OCI-LY3 (cell line): ENCODE measurements around the gene THEM5.

Experiments used
- H2AFZ ChIP-seq: fragments of 200-600, 300-600 bp; shearing (Covaris generic); 2 replicates; pipeline ENCODE4 v1.6.0; 2014; ENCODE audit warnings: antibody characterized with exemption, low read depth, low read length
- H3K27ac ChIP-seq: fragments of 200-600, 300-600 bp; sonication (generic); 2 replicates; pipeline ENCODE4 v1.5.1; 2014; ENCODE audit warnings: mild to moderate bottlenecking, low read length, moderate library complexity, mixed read lengths
- H3K27me3 ChIP-seq: fragments of 200-600, 300-600 bp; sonication (generic); 2 replicates; pipeline ENCODE4 v1.6.1; 2014; ENCODE audit warnings: low read depth, low read length, mixed read lengths
- H3K36me3 ChIP-seq: fragments of 200-600, 300-600 bp; sonication (generic); replicated peaks from 2 replicates; pipeline ENCODE3; 2014; ENCODE audit warnings: low read depth, low read length, mixed read lengths
- H3K4me1 ChIP-seq: fragments of 300-600, 200-600 bp; sonication (generic); 2 replicates; pipeline ENCODE4 v1.6.1; 2014; ENCODE audit warnings: low read length, mixed read lengths
- H3K4me2 ChIP-seq: fragments of 200-600, 300-600 bp; sonication (generic); 2 replicates; pipeline ENCODE4 v1.6.1; 2014; ENCODE audit warnings: low read length, mixed read lengths
- H3K4me3 ChIP-seq: fragments of 300-600, 200-600 bp; sonication (generic); 2 replicates; pipeline ENCODE4 v1.5.1; 2014; ENCODE audit warnings: antibody characterized with exemption, mild to moderate bottlenecking, low read length, moderate library complexity
- H3K79me2 ChIP-seq: fragments of 300-600, 200-600 bp; shearing (Covaris generic); 2 replicates; pipeline ENCODE4 v1.6.1; 2014; ENCODE audit warnings: mild to moderate bottlenecking, low read length, mixed read lengths
- H3K9ac ChIP-seq: fragments of 300-600, 200-600 bp; shearing (Covaris generic); 2 replicates; pipeline ENCODE4 v1.6.0; 2014; ENCODE audit warnings: mild to moderate bottlenecking, low read length, moderate library complexity
- H3K9me3 ChIP-seq: fragments of 200-600, 300-600 bp; shearing (Covaris generic); 2 replicates; pipeline ENCODE4 v1.6.1; 2014; ENCODE audit warnings: low read length, mixed read lengths; ENCODE audit not compliant: insufficient read depth
- H4K20me1 ChIP-seq: fragments of 200-600, 300-600 bp; sonication (generic); 2 replicates; pipeline ENCODE4 v1.6.1; 2016; ENCODE audit warnings: low read length, mixed read lengths; ENCODE audit not compliant: insufficient read depth
- EZH2phosphoT487 ChIP-seq: fragments of 200-600 bp; shearing (Covaris generic); IDR thresholded peaks from 2 replicates; pipeline ENCODE4 v1.6.1; 2018; ENCODE audit warnings: antibody characterized with exemption, mixed run types, low read depth
- TF ChIP-seq, protein P1 (sequence below): fragments of 200-600, 300-600 bp; sonication (generic); IDR thresholded peaks from 2 replicates; pipeline ENCODE4 v1.5.1; 2014; ENCODE audit warnings: antibody characterized with exemption, low read length, low read depth

THEM5 gene

DNA sequence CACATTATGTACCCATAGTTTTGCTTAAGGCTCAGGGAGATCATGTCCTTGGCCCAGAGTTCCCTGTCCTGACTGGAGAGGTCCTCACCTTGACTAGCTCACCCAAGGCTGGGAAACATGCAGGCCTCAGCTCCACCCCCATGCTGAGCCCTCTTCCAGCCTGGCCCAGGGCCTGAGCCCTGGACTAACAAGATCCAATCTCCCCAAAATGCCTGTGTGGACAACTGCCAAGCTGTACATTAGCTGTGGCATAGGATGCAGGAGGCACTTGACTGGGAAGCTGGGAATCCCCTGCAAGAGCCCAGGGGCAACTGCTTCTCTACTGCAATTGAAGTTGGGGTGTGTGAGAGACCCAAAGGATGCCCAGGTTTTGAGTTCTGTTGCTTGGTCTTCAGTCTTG is 50.3 kb downstream of the THEM5 start:
- no peaks in the 10 kb centered on the region for H3K79me2 ChIP-seq
- H3K4me3 ChIP-seq: no peak overlapping the region
- peaks cover 5% of the 10 kb centered on the region; the same call in 1 of the 2 replicates for H3K4me1 ChIP-seq
- H3K9ac ChIP-seq: no peak overlapping the region
- H3K36me3 ChIP-seq: no peaks in the 10 kb centered on the region
- H3K9me3 ChIP-seq: no peaks in the 10 kb centered on the region
- no peak overlapping the region for H2AFZ ChIP-seq
- no peak overlapping the region for H3K4me2 ChIP-seq
- TF ChIP-seq EZH2phosphoT487: no peak
- TF ChIP-seq, protein P1, sequence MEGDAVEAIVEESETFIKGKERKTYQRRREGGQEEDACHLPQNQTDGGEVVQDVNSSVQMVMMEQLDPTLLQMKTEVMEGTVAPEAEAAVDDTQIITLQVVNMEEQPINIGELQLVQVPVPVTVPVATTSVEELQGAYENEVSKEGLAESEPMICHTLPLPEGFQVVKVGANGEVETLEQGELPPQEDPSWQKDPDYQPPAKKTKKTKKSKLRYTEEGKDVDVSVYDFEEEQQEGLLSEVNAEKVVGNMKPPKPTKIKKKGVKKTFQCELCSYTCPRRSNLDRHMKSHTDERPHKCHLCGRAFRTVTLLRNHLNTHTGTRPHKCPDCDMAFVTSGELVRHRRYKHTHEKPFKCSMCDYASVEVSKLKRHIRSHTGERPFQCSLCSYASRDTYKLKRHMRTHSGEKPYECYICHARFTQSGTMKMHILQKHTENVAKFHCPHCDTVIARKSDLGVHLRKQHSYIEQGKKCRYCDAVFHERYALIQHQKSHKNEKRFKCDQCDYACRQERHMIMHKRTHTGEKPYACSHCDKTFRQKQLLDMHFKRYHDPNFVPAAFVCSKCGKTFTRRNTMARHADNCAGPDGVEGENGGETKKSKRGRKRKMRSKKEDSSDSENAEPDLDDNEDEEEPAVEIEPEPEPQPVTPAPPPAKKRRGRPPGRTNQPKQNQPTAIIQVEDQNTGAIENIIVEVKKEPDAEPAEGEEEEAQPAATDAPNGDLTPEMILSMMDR: no peak
- H3K27me3 ChIP-seq: peaks cover 60% of the 10 kb centered on the region
- H4K20me1 ChIP-seq: no peaks in the 10 kb centered on the region
- no peak overlapping the region for H3K27ac ChIP-seq

DNA sequence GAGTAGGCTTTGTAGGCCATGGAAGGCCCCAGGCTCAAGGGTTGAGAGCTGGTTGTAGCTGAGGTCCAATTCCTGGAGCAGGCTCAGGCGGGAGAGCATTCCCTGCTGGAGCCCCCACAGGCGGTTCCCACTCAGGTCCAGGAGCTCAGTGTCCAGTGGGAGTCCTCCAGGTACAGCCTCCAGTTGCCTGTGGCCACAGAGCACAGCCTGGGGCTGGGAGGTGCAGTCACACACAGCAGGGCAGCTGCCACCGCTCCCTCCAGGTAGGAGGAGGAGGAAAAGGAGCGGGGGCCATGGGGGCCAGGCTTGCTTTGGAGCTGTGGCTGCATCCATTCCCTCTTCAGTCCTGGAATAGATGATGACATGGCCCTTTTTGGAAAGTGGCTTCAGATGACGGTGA is 51.1 kb downstream of the THEM5 start:
- Histone ChIP-seq H3K4me3 (no peak overlapping the region), H3K27ac (no peak overlapping the region), H3K36me3 (no peaks in the 10 kb centered on the region), H4K20me1 (no peaks in the 10 kb centered on the region), H3K27me3 (peaks cover 63% of the 10 kb centered on the region), H3K79me2 (no peaks in the 10 kb centered on the region), H3K9ac (no peak overlapping the region), H3K4me2 (no peak overlapping the region), H2AFZ (no peak overlapping the region), H3K4me1 (peaks cover 5% of the 10 kb centered on the region; the same call in 1 of the 2 replicates), H3K9me3 (no peaks in the 10 kb centered on the region)
- TF ChIP-seq, protein P1: no peak
- no peak for TF ChIP-seq EZH2phosphoT487

DNA sequence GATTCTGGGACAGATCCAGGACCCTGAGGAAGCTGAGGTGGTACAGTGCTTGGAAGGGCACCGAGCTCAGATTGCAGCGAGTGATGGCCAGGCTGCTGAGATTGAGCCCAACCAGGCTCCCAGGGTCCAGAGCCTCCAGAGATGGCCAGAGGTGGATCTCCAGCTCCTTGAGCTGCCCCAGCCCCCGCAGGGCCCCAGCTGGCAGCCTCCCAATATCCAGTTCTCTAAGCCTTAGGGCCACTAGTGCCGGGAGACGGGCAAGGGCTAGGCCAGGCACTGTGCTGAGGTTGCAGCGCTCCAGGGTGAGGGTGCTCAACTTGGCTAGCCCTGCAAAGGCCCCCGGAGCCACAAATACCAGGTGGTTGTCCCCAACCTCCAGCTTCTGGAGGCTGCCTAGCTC is 51.7 kb downstream of the THEM5 start:
- TF ChIP-seq, protein P1: no peak
- no peak for TF ChIP-seq EZH2phosphoT487
- Histone ChIP-seq H3K27ac (no peak overlapping the region), H3K79me2 (no peaks in the 10 kb centered on the region), H3K4me1 (peaks cover 5% of the 10 kb centered on the region; the same call in 1 of the 2 replicates), H3K4me3 (no peak overlapping the region), H3K36me3 (no peaks in the 10 kb centered on the region), H3K9ac (no peak overlapping the region), H3K4me2 (no peak overlapping the region), H2AFZ (no peak overlapping the region), H4K20me1 (no peaks in the 10 kb centered on the region), H3K27me3 (peaks cover 65% of the 10 kb centered on the region), H3K9me3 (no peaks in the 10 kb centered on the region)

DNA sequence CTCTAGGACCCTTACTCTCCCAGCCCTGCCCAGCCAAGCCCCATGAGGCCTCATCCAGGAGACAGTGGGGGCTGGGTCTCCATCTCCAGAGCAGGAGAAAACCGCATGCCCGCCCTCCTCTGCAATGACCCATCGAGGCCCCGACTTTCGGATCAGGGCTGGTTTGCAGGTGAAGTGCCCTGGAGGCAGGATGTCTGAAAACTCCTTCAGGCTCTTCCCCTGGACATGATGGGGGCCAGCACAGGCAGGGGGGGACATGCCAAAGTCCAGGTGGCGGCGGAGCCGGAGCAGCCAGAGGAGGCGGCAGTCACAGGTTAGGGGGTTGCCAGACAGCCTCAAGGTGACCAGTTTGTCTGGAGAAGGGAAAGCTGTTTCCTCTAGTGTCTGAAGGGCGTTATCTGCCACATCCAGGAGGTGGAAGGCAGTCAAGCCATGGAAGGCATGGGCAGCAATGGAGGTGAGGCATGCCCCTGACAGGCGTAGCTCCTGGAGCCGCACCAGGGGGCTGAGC is 52.1 kb downstream of the THEM5 start:
- Histone ChIP-seq H3K4me2 (no peak overlapping the region), H3K9ac (no peak overlapping the region), H3K36me3 (no peaks in the 10 kb centered on the region), H3K9me3 (no peaks in the 10 kb centered on the region), H4K20me1 (no peaks in the 10 kb centered on the region), H3K79me2 (no peaks in the 10 kb centered on the region), H2AFZ (no peak overlapping the region), H3K27ac (no peak overlapping the region), H3K4me3 (no peak overlapping the region), H3K4me1 (peaks cover 5% of the 10 kb centered on the region; the same call in 1 of the 2 replicates), H3K27me3 (peaks cover 68% of the 10 kb centered on the region)
- no peak for TF ChIP-seq EZH2phosphoT487
- TF ChIP-seq, protein P1: no peak
